Pancreas (tissue), 10 donors: ENCODE data around the gene SHROOM4. TPM values are rescaled to one million over a fixed set of nuclear protein-coding genes. Genes with fewer than 3 reads are reported as not detected.

Source experiments
- ATAC-seq, 4 donors: fragments of 200-7000 bp; cut with Tn5 transposase; one replicate each; pipeline versions ENCODE4 v1.8.0 to v1.9.1; 2020; ENCODE audit warnings: mild to moderate bottlenecking in 4 of 4, moderate library complexity in 4 of 4
- DNase-seq, 6 donors: peaks; one replicate each; pipeline ENCODE4 v3.0.0-alpha.2; 2020
- FAIRE-seq: peaks from 2 replicates; lab custom pipeline; 2012; peaks lifted over from hg19 to GRCh38; lab: Jason Lieb, UNC
- H3K27ac ChIP-seq, 4 donors: fragments of 200-600 bp; sonication (generic); 1 replicate in 3 of 4; 2 replicates in 1 of 4; pipeline versions ENCODE4 v1.5.0 to v1.8.0; 2020
- H3K27me3 ChIP-seq, 4 donors: fragments of 200-600 bp; one replicate each; pipeline ENCODE4 v1.8.0; 2021
- H3K36me3 ChIP-seq, 3 donors: fragments of 200-600 bp; sonication (generic) in 1 of 3; one replicate each; pipeline versions ENCODE4 v1.5.0 to v1.8.0; 2020 to 2021
- H3K4me1 ChIP-seq, 3 donors: fragments of 200-600 bp; one replicate each; pipeline ENCODE4 v1.8.0; 2021
- H3K4me3 ChIP-seq, 4 donors: fragments of 200-600 bp; sonication (generic) in 2 of 4; one replicate each; pipeline versions ENCODE4 v1.5.0 to v1.8.0; 2020 to 2021
- H3K9me3 ChIP-seq, 4 donors: fragments of 200-600 bp; one replicate each; pipeline ENCODE4 v1.8.0; 2021
- WGBS, 2 donors: extraction: QIAGEN DNeasy Blood & Tissue Kit; methylation state at CpG; one replicate each; pipeline ENCODE4 v1.1.7; 2013; 5-methylcytosine and 5-hydroxymethylcytosine counted together
- intact Hi-C, 3 donors: fragments of 100-400 bp; cut with DNase I; formaldehyde crosslinking; loops; one replicate each; pipeline versions ENCODE4 v1.11.1 to v1.14.2; 2022
- polyA plus RNA-seq, 2 donors: library from polyadenylated mRNA; stranded (reverse); fragments of 200-250 nt; gene quantifications; one replicate each; pipeline ENCODE4 v1.2.3, GENCODE V29; 2013
- total RNA-seq, 6 donors: library from RNA; stranded (reverse); fragmentation: NEBNext Ultra II Directional in 4 of 6; extraction: Animal tissue kit (Norgen Biotek cat#: 25700) in 4 of 6; gene quantifications; one replicate each; pipeline versions ENCODE4 v1.2.1 to v1.2.4, GENCODE V29; 2021 to 2023
- TF ChIP-seq, protein P1 (sequence below), 4 donors: fragments of 200-600 bp; sonication (generic) in 3 of 4; IDR thresholded peaks; one replicate each; pipeline versions ENCODE4 v1.5.0 to v1.8.0; 2021; ENCODE audit warnings: antibody characterized with exemption in 4 of 4
- donor health status: healthy with polysubstance abuse.
- donor health status: DM: no; HTN: no; CAD: no; lungs with moderate emphysema.
- donor health status: DM: no; HTN: no; CAD: no.
- donor health status: control.
- donor health status: control.
- donor health status: Bipolar disorder and iron deficiency.
- donor health status: DM: yes; HTN: yes; CAD: no.
- donor health status: DM: no; HTN: no; CAD: no.
- donor health status: DM: no; HTN: no; CAD: no.
- donor health status: DM: yes; HTN: yes; CAD: no.

Gene SHROOM4
- total and polyA plus RNA-seq, 8 donors, result 0.46 to 1.7 (median 0.98) TPM

DNA sequence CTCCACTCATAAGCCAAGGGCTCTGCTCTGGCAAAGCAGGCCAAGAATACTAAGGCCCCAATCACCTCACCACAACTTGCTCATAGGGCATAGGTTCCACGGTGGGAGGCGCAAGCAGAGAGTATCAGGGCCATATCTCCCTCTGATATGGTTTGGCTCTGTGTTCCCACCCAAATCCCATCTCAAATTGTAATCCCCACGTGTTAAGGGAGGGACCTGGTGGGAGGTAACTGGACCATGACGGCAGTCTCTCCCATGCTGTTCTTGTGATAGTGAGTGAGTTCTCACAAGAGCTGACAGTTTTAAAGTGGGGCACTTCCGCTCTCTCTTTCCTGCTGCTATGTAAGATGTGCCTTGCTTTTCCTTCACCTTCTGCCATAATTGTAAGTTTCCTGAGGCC lies 88.7 kb downstream of the SHROOM4 start:
- intact Hi-C loops, result no loop called here
- no peak for DNase-seq
- TF ChIP-seq, protein P1, sequence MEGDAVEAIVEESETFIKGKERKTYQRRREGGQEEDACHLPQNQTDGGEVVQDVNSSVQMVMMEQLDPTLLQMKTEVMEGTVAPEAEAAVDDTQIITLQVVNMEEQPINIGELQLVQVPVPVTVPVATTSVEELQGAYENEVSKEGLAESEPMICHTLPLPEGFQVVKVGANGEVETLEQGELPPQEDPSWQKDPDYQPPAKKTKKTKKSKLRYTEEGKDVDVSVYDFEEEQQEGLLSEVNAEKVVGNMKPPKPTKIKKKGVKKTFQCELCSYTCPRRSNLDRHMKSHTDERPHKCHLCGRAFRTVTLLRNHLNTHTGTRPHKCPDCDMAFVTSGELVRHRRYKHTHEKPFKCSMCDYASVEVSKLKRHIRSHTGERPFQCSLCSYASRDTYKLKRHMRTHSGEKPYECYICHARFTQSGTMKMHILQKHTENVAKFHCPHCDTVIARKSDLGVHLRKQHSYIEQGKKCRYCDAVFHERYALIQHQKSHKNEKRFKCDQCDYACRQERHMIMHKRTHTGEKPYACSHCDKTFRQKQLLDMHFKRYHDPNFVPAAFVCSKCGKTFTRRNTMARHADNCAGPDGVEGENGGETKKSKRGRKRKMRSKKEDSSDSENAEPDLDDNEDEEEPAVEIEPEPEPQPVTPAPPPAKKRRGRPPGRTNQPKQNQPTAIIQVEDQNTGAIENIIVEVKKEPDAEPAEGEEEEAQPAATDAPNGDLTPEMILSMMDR (IDR thresholded peaks at IDR 0.05), result no peak
- H3K27ac ChIP-seq, result no peak overlapping the region
- H3K4me3 ChIP-seq, result no peak overlapping the region
- H3K36me3 ChIP-seq, result no peaks in the 10 kb centered on the region
- H3K27me3 ChIP-seq, result no peaks in the 10 kb centered on the region
- H3K4me1 ChIP-seq, result no peaks in the 10 kb centered on the region
- no peaks in the 10 kb centered on the region for H3K9me3 ChIP-seq
- FAIRE-seq, result no peak
- WGBS, 2 donors, result 77 to 82% methylated on average over 5 of the region's 5 CpGs
- no peak for ATAC-seq

DNA sequence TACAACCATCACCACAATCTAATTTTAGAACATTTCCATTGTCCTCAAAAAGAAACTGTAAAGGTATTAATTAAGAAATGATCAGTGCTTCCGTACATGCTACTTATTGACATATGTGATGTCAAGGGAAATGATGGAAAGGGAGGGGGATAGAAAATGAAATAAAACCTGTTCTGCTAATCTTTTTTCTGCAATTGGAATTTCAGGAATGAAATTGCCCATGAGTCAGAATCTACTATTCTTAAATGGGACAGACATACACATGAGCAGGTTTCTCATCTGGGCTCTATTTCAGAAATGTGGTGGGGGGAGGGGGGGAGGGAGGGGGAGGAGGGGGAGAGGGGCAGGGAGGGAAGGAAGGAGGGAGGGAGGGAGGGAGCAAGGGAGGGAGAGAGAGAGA lies 91.0 kb downstream of the SHROOM4 start:
- no peaks in the 10 kb centered on the region for H3K36me3 ChIP-seq
- TF ChIP-seq, protein P1 (IDR thresholded peaks at IDR 0.05), result no peak
- ATAC-seq, result no peak
- intact Hi-C loops, result no loop called here
- no peaks in the 10 kb centered on the region for H3K27me3 ChIP-seq
- H3K27ac ChIP-seq, result no peak overlapping the region
- WGBS, 2 donors, result 54 to 68% methylated on average over 1 of the region's 1 CpG
- no peak for FAIRE-seq
- no peaks in the 10 kb centered on the region for H3K4me1 ChIP-seq
- no peak overlapping the region for H3K4me3 ChIP-seq
- no peak for DNase-seq
- no peaks in the 10 kb centered on the region for H3K9me3 ChIP-seq

DNA sequence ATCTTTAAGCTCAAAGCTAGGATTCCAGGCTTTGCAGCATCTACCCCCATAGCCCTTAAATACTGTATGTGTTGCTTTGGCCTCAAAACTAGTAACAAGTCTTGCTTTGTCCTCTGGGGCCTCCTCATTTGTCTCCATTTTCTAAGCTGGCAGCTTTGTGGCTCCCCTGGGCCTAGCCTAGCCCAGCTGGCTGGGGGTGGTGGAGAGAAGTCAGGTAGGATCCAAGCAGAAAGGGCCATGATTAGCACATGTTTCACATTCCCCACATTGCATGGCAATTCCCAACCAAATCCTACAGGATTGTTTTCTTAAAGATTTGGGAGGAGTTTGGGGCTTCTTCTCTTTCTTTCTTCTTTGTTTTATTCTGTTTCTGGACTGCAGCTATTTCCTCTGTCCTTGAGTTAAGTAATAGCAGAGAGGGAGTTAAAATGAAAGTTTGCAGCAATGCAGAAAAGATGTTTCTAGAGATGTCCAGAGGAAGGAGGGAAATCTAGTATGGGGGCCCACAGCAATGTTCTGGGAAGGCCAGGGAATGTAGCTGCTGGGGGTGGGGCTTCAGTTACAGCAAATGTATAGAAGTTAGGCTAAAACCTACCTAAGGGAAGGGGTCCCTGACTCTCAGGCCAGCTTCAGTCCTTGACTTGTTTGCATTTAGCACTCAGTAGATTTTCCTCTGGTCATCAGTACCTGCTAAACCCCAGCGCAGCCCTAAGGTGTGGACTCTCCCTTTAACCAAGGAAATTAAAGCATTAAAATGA lies 92.1 kb downstream of the SHROOM4 start:
- FAIRE-seq (no peak), ATAC-seq (no peak), DNase-seq (no peak)
- Histone ChIP-seq H3K36me3 (no peaks in the 10 kb centered on the region), H3K27ac (no peak overlapping the region), H3K4me1 (no peaks in the 10 kb centered on the region), H3K4me3 (no peak overlapping the region), H3K9me3 (no peaks in the 10 kb centered on the region), H3K27me3 (no peaks in the 10 kb centered on the region)
- 85 to 92% methylated on average over 1 of the region's 1 CpG for WGBS, 2 donors
- intact Hi-C loops, result no loop called here
- TF ChIP-seq, protein P1 (IDR thresholded peaks at IDR 0.05), result no peak

DNA sequence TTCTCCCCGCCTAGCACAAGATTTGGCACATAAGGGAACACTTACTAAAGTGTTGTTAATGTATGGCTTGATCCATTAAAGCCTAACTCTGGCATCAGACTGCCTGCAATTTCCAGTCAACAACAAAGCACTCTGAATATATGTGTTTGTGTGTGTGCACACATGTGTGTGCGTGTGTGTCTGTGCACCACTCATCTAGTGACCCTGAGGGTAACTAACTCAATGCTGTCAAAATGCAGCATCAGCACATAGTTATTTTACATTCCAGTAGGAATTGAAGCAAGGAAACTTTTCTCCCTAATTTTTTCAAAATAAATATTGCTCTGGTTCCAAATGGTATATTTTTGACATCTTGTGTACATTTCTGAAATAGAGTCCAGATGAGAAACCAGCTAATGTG lies 94.4 kb downstream of the SHROOM4 start:
- ATAC-seq (no peak), FAIRE-seq (no peak), DNase-seq (no peak)
- intact Hi-C loops, result no loop called here
- H3K4me3 ChIP-seq, result no peak overlapping the region
- TF ChIP-seq, protein P1 (IDR thresholded peaks at IDR 0.05), result no peak
- H3K4me1 ChIP-seq, result no peaks in the 10 kb centered on the region
- H3K36me3 ChIP-seq, result no peaks in the 10 kb centered on the region
- peaks cover 0 to 4% (median 0%) of the 10 kb centered on the region in 4 donors for H3K27me3 ChIP-seq
- H3K9me3 ChIP-seq, result no peaks in the 10 kb centered on the region
- H3K27ac ChIP-seq, result no peak overlapping the region
- WGBS, 2 donors, result 75 to 89% methylated on average over 2 of the region's 2 CpGs

DNA sequence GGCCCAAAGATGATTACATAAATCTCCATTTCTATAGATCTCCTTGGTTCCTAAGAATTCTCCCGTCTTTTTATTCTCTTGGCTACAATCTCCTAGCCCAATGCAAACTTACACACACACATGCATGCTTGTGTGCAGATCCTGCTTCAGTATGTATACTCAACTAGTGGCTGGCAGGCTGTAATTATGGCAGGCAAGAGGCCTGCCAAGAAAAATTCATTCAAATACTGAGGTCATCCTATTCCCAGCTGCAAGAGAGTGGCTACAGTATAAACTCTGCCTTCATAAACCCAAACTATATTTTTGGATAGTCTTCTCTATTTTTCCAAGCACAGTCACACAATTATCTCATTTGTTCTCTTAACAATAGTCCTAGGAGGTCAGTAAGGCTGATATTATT lies 95.2 kb downstream of the SHROOM4 start:
- WGBS, 2 donors, result 81 to 84% methylated on average over 1 of the region's 1 CpG
- DNase-seq (no peak), FAIRE-seq (no peak), ATAC-seq (no peak)
- intact Hi-C loops, result no loop called here
- no peak overlapping the region for H3K4me3 ChIP-seq
- no peaks in the 10 kb centered on the region for H3K36me3 ChIP-seq
- no peaks in the 10 kb centered on the region for H3K4me1 ChIP-seq
- H3K27me3 ChIP-seq, result peaks cover 0 to 7% (median 0%) of the 10 kb centered on the region in 4 donors
- H3K9me3 ChIP-seq, result no peaks in the 10 kb centered on the region
- TF ChIP-seq, protein P1 (IDR thresholded peaks at IDR 0.05), result no peak
- no peak overlapping the region for H3K27ac ChIP-seq
